Activated CD4-positive, alpha-beta T cell treated with anti-CD3 and anti-CD28 coated beads, Interleukin-2, amount 50 U/mL, for 16 hours (primary cell): ENCODE data around the gene MYL6B.
"Not testable (repeated sequence)": the region's sequence is repeated elsewhere in the genome, so short reads cannot be mapped to it uniquely, and the experiment has no call there.

Source experiments
- DNase-seq: peaks from one replicate; pipeline ENCODE4 v3.0.0-alpha.2; 2020

Gene MYL6B

GRCh38 chr12:56186957-56187356 is 34.6 kb downstream of the MYL6B start:
- no peak for DNase-seq

DNA sequence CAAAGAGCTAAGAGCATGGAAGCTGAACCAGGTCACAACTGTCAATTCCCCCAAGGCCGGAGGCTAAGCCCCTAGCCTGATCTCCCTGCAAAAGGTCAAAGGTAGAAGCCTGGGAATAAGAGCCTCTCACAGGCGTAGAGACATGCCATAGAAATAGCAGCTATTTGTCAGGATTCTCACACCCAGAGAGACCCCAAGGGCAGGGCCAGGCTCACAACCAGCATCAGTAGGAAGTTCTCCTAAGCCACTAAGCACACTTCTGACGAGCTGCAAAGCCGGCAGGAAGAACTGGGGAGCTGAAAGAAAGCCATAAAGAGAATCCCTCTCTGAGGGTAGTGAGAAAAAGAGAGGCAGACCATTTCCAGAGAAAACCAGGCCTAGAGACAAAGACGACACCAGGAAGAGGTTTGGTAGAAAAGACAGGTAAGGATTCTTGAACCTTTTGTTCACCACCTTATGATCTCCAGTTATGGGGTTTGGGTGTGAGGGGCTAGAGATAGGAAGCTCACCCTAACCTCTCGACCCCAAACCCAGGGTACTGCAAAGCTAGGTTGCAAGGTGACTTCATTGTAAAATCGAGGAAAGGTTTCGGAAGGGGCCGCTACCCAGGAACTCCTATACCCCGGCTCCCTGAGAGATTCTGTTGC is 35.9 kb downstream of the MYL6B start:
- DNase-seq: peak; percentile 16

GRCh38 chr12:56188778-56189098 is 36.4 kb downstream of the MYL6B start:
- DNase-seq: peak; percentile 11

DNA sequence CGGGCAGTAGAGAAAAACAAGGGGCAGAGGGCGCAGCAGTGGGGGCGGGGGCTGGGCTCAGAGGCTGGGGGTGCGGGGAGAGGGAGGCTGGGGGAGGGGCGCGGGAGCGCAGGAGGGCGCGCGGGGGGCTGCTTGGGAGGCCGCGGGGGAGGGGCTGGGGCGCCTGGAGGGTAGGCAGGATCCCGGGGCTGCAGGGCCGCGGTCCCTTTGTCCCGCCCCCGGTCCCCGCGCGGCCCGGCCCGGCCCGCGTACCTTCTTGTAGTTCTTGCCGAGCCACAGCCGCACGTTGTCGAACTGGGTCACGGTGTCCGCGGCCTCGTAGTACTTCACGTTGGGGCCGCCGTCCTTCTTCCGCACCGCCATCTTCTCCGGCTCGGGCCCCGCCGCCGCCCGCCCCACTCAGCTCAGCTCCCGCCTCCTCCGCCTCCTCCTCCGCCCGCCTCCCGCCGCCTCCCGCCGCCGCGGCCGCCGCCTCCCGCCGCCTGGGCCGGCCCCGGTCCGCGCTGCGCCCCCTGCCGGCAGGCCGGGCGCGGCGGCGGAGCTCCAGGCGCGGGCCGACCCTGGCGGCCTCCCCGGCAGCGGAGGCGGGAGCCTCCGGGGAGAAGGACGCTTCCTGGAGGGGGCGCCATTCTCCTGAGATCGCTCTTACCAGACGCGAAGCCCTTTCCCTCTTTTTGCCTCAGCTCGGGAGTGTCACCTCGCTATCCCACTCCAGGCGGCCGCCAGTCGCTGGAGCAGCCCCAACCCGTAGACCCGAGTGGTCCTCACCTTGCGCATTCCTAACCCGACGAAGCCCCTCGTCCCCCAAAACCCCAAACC is 36.9 kb downstream of the MYL6B start, which contains the start of gene SMARCC2:
TSS of gene SMARCC2 (minus strand) at position 385 of the 819 bp plus-strand sequence. CDS start at position 363, 22 bp downstream.
- peak; percentile 87 for DNase-seq

DNA sequence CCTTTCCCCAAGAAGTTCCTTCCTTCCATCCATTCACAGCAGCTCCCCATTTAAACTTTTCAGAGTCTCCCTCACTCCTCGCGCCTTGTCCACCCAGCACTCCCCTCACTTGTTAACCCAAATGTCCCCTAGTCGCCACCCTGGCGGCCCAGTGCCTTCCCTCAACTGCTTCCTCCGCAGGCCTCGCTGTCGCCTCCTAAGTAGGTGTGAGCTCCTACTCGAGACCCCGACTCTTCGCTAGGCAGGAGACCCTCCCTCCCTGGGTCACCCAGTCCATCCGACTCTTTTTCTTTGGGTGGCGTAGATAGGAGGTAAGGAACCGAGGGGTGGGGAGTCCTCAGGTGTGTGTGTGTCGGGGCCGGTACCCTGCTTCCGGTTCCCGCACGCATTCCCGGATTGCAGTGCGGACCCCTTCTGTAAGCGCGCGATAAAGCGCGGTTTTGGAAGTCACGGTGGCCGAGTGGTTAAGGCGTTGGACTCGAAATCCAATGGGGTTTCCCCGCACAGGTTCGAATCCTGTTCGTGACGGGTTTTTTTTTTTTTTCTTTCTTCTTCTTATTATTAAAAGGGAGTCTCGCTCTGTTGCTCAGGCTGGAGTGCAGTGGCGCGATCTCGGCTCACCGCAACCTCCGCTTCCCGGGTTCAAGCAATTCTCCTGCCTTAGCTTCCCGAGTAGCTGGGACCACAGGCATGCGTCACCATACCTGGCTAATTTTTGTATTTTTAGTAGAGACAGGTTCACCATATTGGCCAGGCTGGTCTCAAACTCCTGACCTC is 37.7 kb downstream of the MYL6B start:
- DNase-seq: peak; percentile 94

GRCh38 chr12:56190695-56191155 is 38.3 kb downstream of the MYL6B start:
- no peak for DNase-seq

GRCh38 chr12:56192582-56192981 is 40.2 kb downstream of the MYL6B start:
- no peak for DNase-seq

DNA sequence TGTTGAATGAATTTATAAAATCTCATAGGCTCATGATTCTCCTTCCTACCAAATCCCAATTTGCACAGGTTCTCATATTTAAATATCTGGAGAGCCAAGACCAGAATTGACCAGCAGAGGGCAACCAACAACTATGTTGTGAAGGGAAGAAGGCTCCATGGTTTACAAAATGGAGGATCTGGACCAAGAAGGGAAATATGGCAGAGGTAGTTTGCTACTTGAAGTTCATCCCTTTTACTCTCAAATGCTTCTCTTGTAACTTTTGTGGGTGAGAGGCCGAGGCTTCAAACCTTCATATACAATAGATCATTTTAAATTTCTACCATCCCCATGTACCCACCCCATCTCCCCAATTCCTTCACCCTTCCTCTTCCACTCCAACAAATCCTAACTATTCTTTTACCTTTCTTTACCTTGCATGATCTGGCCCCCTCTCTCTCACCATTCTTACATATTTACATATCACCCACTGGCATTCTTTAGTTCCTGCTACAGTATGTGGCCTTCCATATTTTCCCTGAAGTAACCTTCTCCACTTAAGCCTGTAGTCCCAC is 40.7 kb downstream of the MYL6B start:
- peak; percentile 86 for DNase-seq

DNA sequence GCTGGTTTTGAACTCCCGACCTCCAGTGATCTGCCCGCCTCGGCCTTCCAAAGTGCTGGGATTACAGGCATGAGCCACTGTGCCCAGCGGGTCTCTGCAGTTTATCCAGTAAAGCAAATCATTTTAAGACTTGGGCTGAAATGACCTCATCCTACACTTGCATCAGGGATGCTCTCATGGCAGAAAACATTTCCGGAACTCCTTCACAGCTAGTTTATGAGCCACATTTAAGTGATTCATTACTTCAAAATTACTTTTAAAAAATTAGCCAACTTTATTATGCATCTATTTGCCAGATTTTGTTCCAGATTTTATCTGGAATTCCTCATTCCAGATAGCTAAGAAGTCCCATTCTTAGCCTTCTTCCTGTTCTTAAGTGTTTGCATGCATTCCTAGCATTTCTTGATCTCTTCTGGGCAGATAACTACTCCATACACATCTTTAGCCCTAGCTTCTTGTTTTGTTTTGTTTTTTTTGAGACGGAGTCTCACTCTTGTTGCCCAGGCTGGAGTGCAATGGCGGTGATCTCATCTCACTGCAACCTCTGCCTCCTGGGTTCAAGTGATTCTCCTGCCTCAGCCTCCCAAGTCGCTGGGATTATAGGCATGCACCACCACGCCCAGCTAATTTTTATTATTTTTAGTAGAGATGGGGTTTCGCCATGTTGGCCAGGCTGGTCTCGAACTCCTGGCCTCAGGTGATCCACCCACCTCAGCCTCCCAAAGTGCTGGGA is 44.6 kb downstream of the MYL6B start:
- not testable (repeated sequence) for DNase-seq

DNA sequence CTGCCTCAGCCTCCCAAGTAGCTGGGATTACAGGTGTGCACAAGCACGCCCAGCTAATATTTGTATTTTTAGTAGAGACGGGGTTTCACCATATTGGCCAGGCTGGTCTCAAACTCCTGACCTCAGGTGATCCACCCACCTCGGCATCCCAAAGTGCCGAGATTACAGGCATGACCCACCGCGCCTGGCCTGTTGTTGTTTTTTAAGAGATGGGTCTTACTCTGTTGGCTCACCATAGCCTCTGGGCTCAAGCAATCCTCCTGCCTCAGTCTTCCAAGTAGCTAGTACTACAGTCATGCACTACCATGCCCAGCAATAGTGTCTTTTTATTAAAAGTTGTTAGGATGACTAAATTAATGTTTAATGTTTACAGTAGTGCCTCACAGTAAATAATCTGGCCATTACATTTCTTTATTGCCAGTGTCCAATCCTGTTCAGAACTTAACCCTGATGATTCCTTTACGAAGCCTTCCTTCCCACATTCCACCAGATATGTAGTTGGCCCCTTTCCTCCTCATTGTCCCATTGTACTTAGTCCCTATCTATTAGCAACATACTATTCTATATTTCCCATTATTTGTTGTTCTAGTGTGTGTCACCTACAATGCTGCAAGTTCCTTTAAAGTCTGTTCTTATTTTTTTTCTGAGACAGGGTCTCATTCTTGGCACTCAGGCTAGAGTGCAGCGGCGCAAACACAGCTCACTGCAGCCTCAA is 45.7 kb downstream of the MYL6B start:
- DNase-seq: no peak

DNA sequence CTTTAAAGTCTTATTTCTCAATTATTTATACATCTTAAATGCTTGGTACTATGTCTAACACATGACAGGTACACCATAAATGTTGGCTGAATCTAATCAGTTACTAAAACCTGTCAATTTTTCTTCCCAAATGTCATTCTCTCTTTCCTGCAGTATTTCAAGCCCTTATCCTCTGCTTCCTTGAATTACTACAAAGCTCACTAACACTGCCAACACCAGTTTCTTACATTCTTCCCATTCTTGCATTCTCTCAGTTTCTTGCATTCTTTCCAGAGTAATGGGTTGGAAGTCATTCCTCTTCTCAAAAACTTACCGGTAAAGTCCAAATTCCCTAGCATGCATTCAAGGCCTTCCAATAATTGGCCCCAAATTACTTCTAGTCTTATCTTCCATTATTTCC is 46.4 kb downstream of the MYL6B start:
- DNase-seq: no peak

- DNase-seq: no peak
Observed at GRCh38 chr12:56202366-56202765, 50.0 kb downstream of the MYL6B start.

GRCh38 chr12:56202838-56203237 is 50.5 kb downstream of the MYL6B start:
- no peak for DNase-seq

GRCh38 chr12:56204275-56204674 is 51.9 kb downstream of the MYL6B start:
- DNase-seq: no peak

GRCh38 chr12:56205445-56205844 is 53.1 kb downstream of the MYL6B start:
- DNase-seq: no peak

DNA sequence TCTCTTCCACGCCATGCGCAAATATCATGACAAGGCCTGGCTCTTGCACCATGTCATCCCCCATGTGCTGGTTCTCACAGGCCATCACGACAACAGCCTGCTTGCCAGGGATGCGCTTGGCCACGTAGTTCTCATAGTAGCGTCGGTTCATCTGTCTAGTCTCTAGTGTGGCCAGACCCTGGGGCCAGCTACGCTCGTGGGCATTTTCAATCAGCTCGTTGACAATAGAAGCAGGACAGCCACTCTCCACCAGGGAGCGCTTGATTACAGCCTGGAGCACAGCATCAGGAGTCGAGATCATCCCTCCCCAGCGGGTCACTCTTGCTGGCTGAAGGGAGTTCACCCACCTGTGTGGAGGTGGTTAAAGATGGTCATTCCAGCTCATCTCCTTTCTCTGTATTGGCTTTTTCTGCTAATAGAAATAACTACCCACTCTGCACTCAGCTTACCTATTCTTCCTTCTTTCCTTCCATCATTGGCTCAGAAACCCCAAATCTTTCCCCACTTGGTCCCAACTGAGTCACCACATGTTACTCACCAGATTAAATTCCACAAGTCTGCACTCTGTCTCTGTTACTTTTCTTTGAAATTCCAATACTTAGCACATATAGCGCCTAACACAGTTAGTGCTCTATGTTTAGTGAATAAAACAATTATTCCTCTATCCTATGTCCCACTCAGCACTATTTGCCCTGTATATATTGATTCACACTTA is 54.2 kb downstream of the MYL6B start:
- DNase-seq: no peak
